Measurements from ENCODE around the gene FAH. TPM values are rescaled to one million over a fixed set of nuclear protein-coding genes. Genes with fewer than 3 reads are reported as not detected.

FAH gene
- total RNA-seq, 1 experiment from 2014 or later, result 38.0 TPM

DNA sequence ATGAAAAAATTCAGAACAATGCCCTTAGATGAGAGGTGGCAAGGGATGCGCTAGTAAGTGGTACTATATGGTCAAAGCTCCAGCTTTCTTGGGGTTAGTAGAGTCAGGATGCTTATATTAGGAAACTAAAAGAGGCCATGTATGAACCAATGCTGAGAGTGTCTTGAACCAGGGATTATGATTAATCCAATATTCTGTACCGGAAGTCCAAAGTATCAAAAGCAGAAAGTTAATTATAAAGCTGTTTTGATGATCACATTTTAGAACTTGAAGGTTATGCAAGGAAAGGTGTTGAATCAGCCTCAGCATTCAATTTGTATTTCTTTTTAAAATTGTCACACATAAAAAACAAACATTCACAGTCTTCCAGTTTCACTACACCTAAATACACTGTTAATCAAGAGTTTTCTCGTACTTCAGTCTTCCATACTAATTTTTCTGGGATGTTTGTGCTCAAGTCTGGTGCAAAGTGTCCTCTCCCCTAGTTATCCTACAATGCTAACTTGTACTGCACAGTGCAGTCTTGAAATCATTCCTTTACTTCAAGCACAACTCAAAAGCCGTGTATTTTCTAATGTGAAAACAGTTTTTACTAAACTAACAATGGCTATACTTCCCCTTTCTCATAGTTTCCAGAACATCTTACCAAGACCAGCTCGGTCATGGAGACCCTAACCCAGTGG, 10.7 kb upstream of the FAH start:
- no TSS peak for BruUV-seq (replicated peaks)
- H3K27ac ChIP-seq (ENCODE audit: low read length), result no peak overlapping the region
- H3K9me3 ChIP-seq (ENCODE audit: control insufficient read depth, insufficient read depth, low read depth, low read length), result no peaks in the 10 kb centered on the region
- no peaks in the 10 kb centered on the region for H3K4me1 ChIP-seq (ENCODE audit: control insufficient read depth, insufficient read depth, low read length)
- ChIA-PET CTCF (no interaction called here), POLR2A (no interaction called here)
- no peaks in the 10 kb centered on the region for H3K27me3 ChIP-seq (ENCODE audit: control insufficient read depth, insufficient read depth, low read length)
- peaks cover 5% of the 10 kb centered on the region; the same call in 1 of the 2 replicates for H3K36me3 ChIP-seq (ENCODE audit: control insufficient read depth, insufficient read depth, low read length)
- DNase-seq (ENCODE audit: low read depth, low spot score) (no peak), ATAC-seq (no peak)
- intact Hi-C loops (cut with micrococcal nuclease; ENCODE audit: unreplicated experiment), result no loop called here
- no peak for TF ChIP-seq SIN3A (IDR thresholded peaks at IDR 0.05; ENCODE audit: borderline replicate concordance, insufficient read depth, low read depth, low read length)
- no peak for TF ChIP-seq TCF7L2 (IDR thresholded peaks at IDR 0.05; ENCODE audit: low read depth, low read length)
- no peak for TF ChIP-seq CTCF (IDR thresholded peaks at IDR 0.05)
- TF ChIP-seq REST (IDR thresholded peaks at IDR 0.05; ENCODE audit: insufficient read depth in 1 of 2, low read depth in 2 of 2, low read length in 1 of 2), result no peak
- TF ChIP-seq POLR2AphosphoS5 (IDR thresholded peaks at IDR 0.05; ENCODE audit: low read depth, low read length), result no peak
- no peak overlapping the region for H3K4me3 ChIP-seq (ENCODE audit: low read depth in 2 of 2, low read length in 2 of 2)
- in situ Hi-C loops (cut with HindIII; ENCODE audit: low pct_unique_long_range_greater_than_20kb, low sequenced_read_pairs), result no loop called here

GRCh38 chr15:80142646-80143045, 10.2 kb upstream of the FAH start:
- no peak overlapping the region for H3K27ac ChIP-seq (ENCODE audit: low read length)
- DNase-seq (ENCODE audit: low read depth, low spot score), result no peak
- in situ Hi-C loops (cut with HindIII; ENCODE audit: low pct_unique_long_range_greater_than_20kb, low sequenced_read_pairs) (no loop called here), intact Hi-C loops (cut with micrococcal nuclease; ENCODE audit: unreplicated experiment) (no loop called here)
- no peaks in the 10 kb centered on the region for H3K36me3 ChIP-seq (ENCODE audit: control insufficient read depth, insufficient read depth, low read length)
- ATAC-seq, result no peak
- TF ChIP-seq POLR2AphosphoS5 (IDR thresholded peaks at IDR 0.05; ENCODE audit: low read depth, low read length), result no peak
- no TSS peak for BruUV-seq (replicated peaks)
- H3K4me3 ChIP-seq (ENCODE audit: low read depth in 2 of 2, low read length in 2 of 2), result no peak overlapping the region
- ChIA-PET POLR2A (no interaction called here), CTCF (no interaction called here)
- H3K9me3 ChIP-seq (ENCODE audit: control insufficient read depth, insufficient read depth, low read depth, low read length), result no peaks in the 10 kb centered on the region
- H3K27me3 ChIP-seq (ENCODE audit: control insufficient read depth, insufficient read depth, low read length), result no peaks in the 10 kb centered on the region
- no peaks in the 10 kb centered on the region for H3K4me1 ChIP-seq (ENCODE audit: control insufficient read depth, insufficient read depth, low read length)

- Histone ChIP-seq H3K27me3 (ENCODE audit: control insufficient read depth, insufficient read depth, low read length) (no peaks in the 10 kb centered on the region), H3K36me3 (ENCODE audit: control insufficient read depth, insufficient read depth, low read length) (no peaks in the 10 kb centered on the region), H3K9me3 (ENCODE audit: control insufficient read depth, insufficient read depth, low read depth, low read length) (no peaks in the 10 kb centered on the region), H3K4me1 (ENCODE audit: control insufficient read depth, insufficient read depth, low read length) (peaks cover 22% of the 10 kb centered on the region), H3K4me3 (ENCODE audit: low read depth in 2 of 2, low read length in 2 of 2) (no peak overlapping the region), H3K27ac (ENCODE audit: low read length) (no peak overlapping the region)
- DNase-seq (ENCODE audit: low read depth, low spot score) (no peak), ATAC-seq (no peak)
- TF ChIP-seq POLR2AphosphoS5 (IDR thresholded peaks at IDR 0.05; ENCODE audit: low read depth, low read length) (no peak), CTCF (IDR thresholded peaks at IDR 0.05) (no peak), REST (IDR thresholded peaks at IDR 0.05; ENCODE audit: insufficient read depth in 1 of 2, low read depth in 2 of 2, low read length in 1 of 2) (no peak)
- intact Hi-C loops (cut with micrococcal nuclease; ENCODE audit: unreplicated experiment), result no loop called here
- ChIA-PET POLR2A (no interaction called here), CTCF (interaction anchor here (0.5 to 1.2 kb wide), 2 partner anchors 12 to 44 kb away, joined by 3 to 6 read pairs; no protein-coding TSS in a partner anchor)
- no TSS peak for BruUV-seq (replicated peaks)
- in situ Hi-C loops (cut with HindIII; ENCODE audit: low pct_unique_long_range_greater_than_20kb, low sequenced_read_pairs), result no loop called here
Observed at GRCh38 chr15:80151148-80151547, 1.7 kb upstream of the FAH start.
